ENCODE data around the gene LIPT2. TPM values are rescaled to one million over a fixed set of nuclear protein-coding genes. Genes with fewer than 3 reads are reported as not detected.
A peak's percentile ranks its signal among the peaks of the same experiment; 100 is the strongest.
"Not testable (repeated sequence)": the region's sequence is repeated elsewhere in the genome, so short reads cannot be mapped to it uniquely, and the experiment has no call there.

The LIPT2 gene
- total RNA-seq, 1 donor = 1.4 TPM

DNA sequence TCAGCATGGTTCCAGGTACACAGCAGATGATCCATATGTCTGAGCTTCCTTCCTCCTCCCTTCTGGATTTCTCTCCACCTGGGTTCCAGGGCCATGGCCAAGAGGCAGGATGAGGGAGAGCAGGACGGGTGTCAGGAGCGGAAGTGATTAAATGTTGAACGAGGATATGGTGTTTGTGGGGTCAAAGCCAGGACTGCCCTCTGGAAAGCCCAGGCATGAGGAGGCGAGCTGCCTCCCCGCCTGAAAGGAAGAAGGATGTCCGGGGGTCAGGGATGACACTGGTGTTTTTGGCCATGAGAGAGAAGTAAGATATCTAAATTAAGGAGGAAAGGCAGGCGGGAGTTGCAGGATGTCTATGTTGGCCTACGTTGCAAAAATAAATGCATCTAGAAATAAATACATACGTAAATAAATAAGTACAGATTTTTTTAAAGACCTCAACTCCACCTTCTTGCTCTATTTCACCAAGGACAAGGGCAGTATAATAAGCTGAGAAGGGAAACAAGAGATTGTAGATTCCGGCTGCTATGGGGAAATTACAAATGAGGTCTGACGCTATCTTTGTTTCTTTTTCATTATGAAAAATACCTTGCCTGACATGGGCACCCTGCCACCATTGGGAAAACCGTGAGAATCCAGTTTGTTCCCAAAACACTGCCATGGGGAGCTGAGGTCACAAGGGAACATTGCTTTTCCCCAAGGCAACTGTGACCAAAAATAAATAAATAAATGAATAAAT lies 27.6 kb upstream of the LIPT2 start:
- DNase-seq (ENCODE audit: low read depth) = no peak
- TF ChIP-seq, protein P1, sequence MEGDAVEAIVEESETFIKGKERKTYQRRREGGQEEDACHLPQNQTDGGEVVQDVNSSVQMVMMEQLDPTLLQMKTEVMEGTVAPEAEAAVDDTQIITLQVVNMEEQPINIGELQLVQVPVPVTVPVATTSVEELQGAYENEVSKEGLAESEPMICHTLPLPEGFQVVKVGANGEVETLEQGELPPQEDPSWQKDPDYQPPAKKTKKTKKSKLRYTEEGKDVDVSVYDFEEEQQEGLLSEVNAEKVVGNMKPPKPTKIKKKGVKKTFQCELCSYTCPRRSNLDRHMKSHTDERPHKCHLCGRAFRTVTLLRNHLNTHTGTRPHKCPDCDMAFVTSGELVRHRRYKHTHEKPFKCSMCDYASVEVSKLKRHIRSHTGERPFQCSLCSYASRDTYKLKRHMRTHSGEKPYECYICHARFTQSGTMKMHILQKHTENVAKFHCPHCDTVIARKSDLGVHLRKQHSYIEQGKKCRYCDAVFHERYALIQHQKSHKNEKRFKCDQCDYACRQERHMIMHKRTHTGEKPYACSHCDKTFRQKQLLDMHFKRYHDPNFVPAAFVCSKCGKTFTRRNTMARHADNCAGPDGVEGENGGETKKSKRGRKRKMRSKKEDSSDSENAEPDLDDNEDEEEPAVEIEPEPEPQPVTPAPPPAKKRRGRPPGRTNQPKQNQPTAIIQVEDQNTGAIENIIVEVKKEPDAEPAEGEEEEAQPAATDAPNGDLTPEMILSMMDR (IDR thresholded peaks at IDR 0.05; ENCODE audit: insufficient read depth, low read length) = no peak
- no peak overlapping the region for H3K4me3 ChIP-seq (ENCODE audit: low read depth, low read length)

DNA sequence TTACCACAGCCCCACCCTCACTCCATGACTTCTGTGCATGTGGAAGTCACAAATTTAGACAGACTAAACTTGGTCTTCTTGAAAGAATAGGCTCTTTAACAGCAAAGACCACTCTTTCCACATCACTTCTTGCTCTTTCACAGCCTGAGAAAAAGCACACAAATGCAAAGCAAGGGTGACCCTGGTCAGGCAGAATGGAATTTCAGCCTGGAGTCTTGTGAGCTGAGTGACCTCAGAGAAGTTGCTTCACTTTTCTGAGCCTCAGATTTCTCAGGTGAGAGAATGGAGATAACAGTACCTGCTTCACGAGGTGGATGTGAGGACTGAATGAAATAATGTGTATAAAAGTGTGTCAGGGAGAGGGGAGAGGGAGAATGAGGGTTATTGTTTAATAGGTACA lies 26.8 kb upstream of the LIPT2 start:
- no peak overlapping the region for H3K4me3 ChIP-seq (ENCODE audit: low read depth, low read length)

DNA sequence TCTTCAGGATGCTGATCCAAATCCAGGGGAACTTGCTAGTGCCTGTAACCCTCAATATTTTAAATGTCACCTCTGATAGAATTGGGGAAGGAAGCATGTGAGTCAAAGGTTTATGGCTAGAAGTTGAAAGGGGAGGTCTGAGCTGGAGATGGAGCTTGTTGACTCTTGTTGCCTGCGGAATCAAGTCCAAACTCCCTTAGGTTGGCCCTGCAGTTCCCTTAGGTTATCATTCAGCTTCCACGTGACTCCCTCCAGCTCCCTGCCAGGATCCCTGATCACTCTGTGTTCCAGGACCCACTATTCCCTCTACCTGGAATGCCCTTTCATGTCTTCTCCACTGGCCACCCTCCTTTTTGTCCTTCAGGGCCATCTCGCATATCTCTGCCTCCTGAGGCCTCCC lies 26.2 kb upstream of the LIPT2 start:
- H3K4me3 ChIP-seq (ENCODE audit: low read depth, low read length) = no peak overlapping the region
- DNase-seq (ENCODE audit: low read depth) = no peak
- TF ChIP-seq, protein P1 (IDR thresholded peaks at IDR 0.05; ENCODE audit: insufficient read depth, low read length) = no peak

More for the DNA sequence above, 26.8 kb upstream of the LIPT2 start:
- TF ChIP-seq, protein P1 (IDR thresholded peaks at IDR 0.05; ENCODE audit: insufficient read depth, low read length) = no peak
- DNase-seq (ENCODE audit: low read depth) = no peak

DNA sequence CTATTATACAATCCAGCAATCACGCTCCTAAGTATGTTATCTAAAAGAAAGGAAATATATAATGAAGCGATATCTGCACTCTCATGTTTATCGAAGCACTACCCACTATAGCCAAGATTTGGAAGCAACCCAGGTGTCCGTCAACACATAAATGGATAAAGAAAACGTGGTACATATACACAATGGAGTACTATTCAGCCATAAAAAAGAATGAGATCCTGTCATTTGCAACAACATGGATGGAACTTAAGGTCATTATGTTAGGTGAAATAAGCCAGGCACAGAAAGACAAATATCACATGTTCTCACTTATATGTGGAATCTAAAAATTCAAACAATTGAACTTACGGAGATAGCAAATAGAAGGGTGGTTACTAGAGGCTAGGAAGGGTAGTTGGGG lies 24.1 kb upstream of the LIPT2 start:
- DNase-seq (ENCODE audit: low read depth); H3K4me3 ChIP-seq (ENCODE audit: low read depth, low read length): not testable (repeated sequence)

DNA sequence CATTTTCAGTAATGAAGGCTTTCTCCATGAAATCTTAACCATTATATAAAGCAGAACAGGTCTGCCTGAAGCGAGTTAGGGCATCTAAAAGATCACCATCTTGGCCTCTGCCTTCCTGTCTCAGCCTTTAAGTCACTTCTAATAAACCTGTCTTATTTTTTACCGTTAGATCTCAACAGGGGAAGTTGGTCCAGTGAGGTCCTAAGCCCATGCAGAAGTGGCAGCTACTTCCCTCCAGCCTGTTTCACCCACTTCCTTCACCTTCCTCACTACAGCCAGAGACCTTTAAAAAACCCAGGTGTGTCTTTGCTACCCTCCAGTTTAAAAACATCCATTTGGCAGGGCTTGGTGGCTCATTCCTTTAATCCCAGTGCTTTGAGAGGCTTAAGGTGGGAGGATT lies 14.1 kb upstream of the LIPT2 start:
- DNase-seq (ENCODE audit: low read depth) = no peak
- H3K4me3 ChIP-seq (ENCODE audit: low read depth, low read length) = no peak overlapping the region
- TF ChIP-seq, protein P1 (IDR thresholded peaks at IDR 0.05; ENCODE audit: insufficient read depth, low read length) = no peak

DNA sequence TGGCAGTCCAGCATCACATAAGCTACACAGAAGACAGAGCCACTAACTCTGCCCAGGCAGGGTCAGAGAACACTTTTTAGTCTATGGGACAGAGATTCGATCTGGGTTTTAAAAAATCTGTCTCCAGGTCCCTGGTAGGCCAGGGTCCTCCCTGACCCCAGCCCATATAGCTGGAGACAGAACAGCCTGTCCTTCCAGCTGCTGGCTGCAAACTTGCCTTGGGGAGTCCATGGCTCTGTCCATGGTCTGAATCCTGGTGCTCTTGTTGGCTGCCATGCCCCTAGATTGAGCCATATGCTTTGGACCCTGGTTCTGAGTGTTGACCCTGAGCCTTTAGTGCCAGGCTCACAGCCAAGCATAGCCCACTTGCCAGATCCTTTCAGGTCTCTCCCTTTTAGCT lies 13.3 kb upstream of the LIPT2 start:
- H3K4me3 ChIP-seq (ENCODE audit: low read depth, low read length) = no peak overlapping the region
- DNase-seq (ENCODE audit: low read depth) = peak; percentile 2
- TF ChIP-seq, protein P1 (IDR thresholded peaks at IDR 0.05; ENCODE audit: insufficient read depth, low read length) = no peak

DNA sequence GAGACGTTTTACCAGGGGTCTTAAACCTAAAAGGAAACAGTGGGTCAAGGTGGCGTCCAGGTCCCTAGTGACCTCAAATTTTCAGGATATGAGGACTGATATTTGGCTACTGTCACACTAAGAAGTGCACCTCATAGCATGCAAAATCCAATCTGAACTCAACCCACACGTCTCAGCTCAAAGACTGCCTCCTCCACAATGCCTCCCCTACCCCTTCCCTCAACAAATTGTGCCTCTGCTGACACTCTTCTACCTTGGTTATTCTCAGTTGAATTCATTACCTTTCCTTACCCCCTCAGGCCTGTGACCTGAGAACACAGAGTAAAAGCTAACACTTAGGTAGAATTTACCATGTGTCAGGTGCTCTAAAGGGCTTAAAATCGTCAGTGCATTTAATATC lies 12.4 kb upstream of the LIPT2 start:
- H3K4me3 ChIP-seq (ENCODE audit: low read depth, low read length) = no peak overlapping the region
- TF ChIP-seq, protein P1 (IDR thresholded peaks at IDR 0.05; ENCODE audit: insufficient read depth, low read length) = no peak
- DNase-seq (ENCODE audit: low read depth) = no peak
